ENCODE results near the gene MSRB1. TPM values are rescaled to one million over a fixed set of nuclear protein-coding genes. Genes with fewer than 3 reads are reported as not detected.

Gene MSRB1
- total and polyA plus RNA-seq, 12 donors, result 24.6 to 82.2 (median 35.6) TPM

GRCh38 chr16:1980770-1981087, 37.7 kb upstream of the MSRB1 start:
- intact Hi-C loops (cut with DNase I), result loop anchor here in 1 of 10 donors (10.0 kb wide), 1 partner anchor 56 kb away; no protein-coding TSS in a partner anchor
- 20 to 21% methylated on average over 16 of the region's 16 CpGs for WGBS, 2 donors
- peaks cover 18 to 73% (median 60%) of the 10 kb centered on the region in 7 donors for H3K27me3 ChIP-seq

GRCh38 chr16:1980030-1980769, 37.2 kb upstream of the MSRB1 start:
- no peak for TF ChIP-seq CTCF (IDR thresholded peaks at IDR 0.05)
- intact Hi-C loops (cut with DNase I), result loop anchor here in 1 of 10 donors (10.0 kb wide), 1 partner anchor 55 kb away; no protein-coding TSS in a partner anchor
- 3 to 5% methylated on average over 53 of the region's 53 CpGs for WGBS, 2 donors
- peaks cover 12 to 40% (median 35%) of the 10 kb centered on the region in 9 donors for H3K36me3 ChIP-seq
- H3K9me3 ChIP-seq, result no peaks in the 10 kb centered on the region
- H3K27ac ChIP-seq, result no peak overlapping the region
- no peak overlapping the region for H3K4me3 ChIP-seq
- H3K27me3 ChIP-seq, result peaks cover 18 to 79% (median 64%) of the 10 kb centered on the region in 7 donors
- peaks cover 11 to 39% (median 28%) of the 10 kb centered on the region in 9 donors for H3K4me1 ChIP-seq
- no peak for ATAC-seq
- DNase-seq, result no peak

More at GRCh38 chr16:1980770-1981087, 37.7 kb upstream of the MSRB1 start:
- Histone ChIP-seq H3K4me1 (peaks cover 11 to 43% (median 30%) of the 10 kb centered on the region in 9 donors), H3K36me3 (peaks cover 7 to 40% (median 33%) of the 10 kb centered on the region in 9 donors), H3K9me3 (no peaks in the 10 kb centered on the region), H3K27ac (no peak overlapping the region), H3K4me3 (no peak overlapping the region)
- DNase-seq (no peak), ATAC-seq (no peak)
- TF ChIP-seq CTCF (IDR thresholded peaks at IDR 0.05), result no peak

- TF ChIP-seq CTCF (IDR thresholded peaks at IDR 0.05), result no peak
- DNase-seq (no peak), ATAC-seq (no peak)
- peaks cover 12 to 47% (median 43%) of the 10 kb centered on the region in 9 donors for H3K36me3 ChIP-seq
- 13 to 17% methylated on average over 69 to 70 of the region's 70 CpGs for WGBS, 2 donors
- intact Hi-C loops (cut with DNase I), result loop anchor here in 1 of 10 donors (10.0 kb wide), 1 partner anchor 55 kb away; no protein-coding TSS in a partner anchor
- H3K4me1 ChIP-seq, result peaks cover 6 to 31% (median 20%) of the 10 kb centered on the region in 9 donors
- peaks cover 18 to 79% (median 64%) of the 10 kb centered on the region in 7 donors for H3K27me3 ChIP-seq
- no peaks in the 10 kb centered on the region for H3K9me3 ChIP-seq
- H3K4me3 ChIP-seq, result no peak overlapping the region
- no peak overlapping the region for H3K27ac ChIP-seq
These were observed 36.5 kb upstream of the MSRB1 start for GRCh38 chr16:1979271-1980029.

GRCh38 chr16:1978476-1979120, 35.6 kb upstream of the MSRB1 start:
- no peak for ATAC-seq
- intact Hi-C loops (cut with DNase I), result no loop called here
- Histone ChIP-seq H3K4me3 (no peak overlapping the region), H3K9me3 (no peaks in the 10 kb centered on the region), H3K27me3 (peaks cover 18 to 79% (median 64%) of the 10 kb centered on the region in 7 donors), H3K4me1 (peaks cover 5 to 33% (median 19%) of the 10 kb centered on the region in 9 donors), H3K36me3 (peaks cover 12 to 55% (median 46%) of the 10 kb centered on the region in 9 donors), H3K27ac (no peak overlapping the region)
- 75 to 77% methylated on average over 37 of the region's 37 CpGs for WGBS, 2 donors
- no peak for TF ChIP-seq CTCF (IDR thresholded peaks at IDR 0.05)
- no peak for DNase-seq
